ENCODE measurements around the gene FLNC.

The FLNC gene

GRCh38 chr7:128811631-128812430, 18.4 kb upstream of the FLNC start:
- ATAC-seq (replicated peaks) = no peak
- no peak overlapping the region for H3K4me3 Mint-ChIP-seq
- no peaks in the 10 kb centered on the region for H3K27me3 Mint-ChIP-seq
- no peaks in the 10 kb centered on the region for H3K9me3 Mint-ChIP-seq
- no peaks in the 10 kb centered on the region for H3K36me3 Mint-ChIP-seq
- DNase-seq = no peak
- no peak overlapping the region for H3K27ac Mint-ChIP-seq
- H3K4me1 Mint-ChIP-seq = peaks cover 0 to 5% of the 10 kb centered on the region in 2 donors

- H3K27ac Mint-ChIP-seq = no peak overlapping the region
- H3K4me1 Mint-ChIP-seq = peaks cover 0 to 5% of the 10 kb centered on the region in 2 donors
- no peak for DNase-seq
- no peak overlapping the region for H3K4me3 Mint-ChIP-seq
- ATAC-seq (replicated peaks) = no peak
- no peaks in the 10 kb centered on the region for H3K27me3 Mint-ChIP-seq
- no peaks in the 10 kb centered on the region for H3K9me3 Mint-ChIP-seq
- no peaks in the 10 kb centered on the region for H3K36me3 Mint-ChIP-seq
Measured at GRCh38 chr7:128812514-128813168, 17.6 kb upstream of the FLNC start.

- H3K27ac Mint-ChIP-seq = no peak overlapping the region
- H3K9me3 Mint-ChIP-seq = no peaks in the 10 kb centered on the region
- H3K4me3 Mint-ChIP-seq = no peak overlapping the region
Measured at GRCh38 chr7:128814499-128814898, 15.7 kb upstream of the FLNC start.

GRCh38 chr7:128815289-128815942, 14.8 kb upstream of the FLNC start:
- peaks cover 5 to 7% of the 10 kb centered on the region in 2 donors for H3K4me1 Mint-ChIP-seq
- DNase-seq = no peak
- H3K27me3 Mint-ChIP-seq = peaks cover 4 to 6% of the 10 kb centered on the region in 2 donors
- no peak for ATAC-seq (replicated peaks)
- H3K27ac Mint-ChIP-seq = no peak overlapping the region
- no peaks in the 10 kb centered on the region for H3K9me3 Mint-ChIP-seq
- no peak overlapping the region for H3K4me3 Mint-ChIP-seq
- H3K36me3 Mint-ChIP-seq = no peaks in the 10 kb centered on the region

More at GRCh38 chr7:128814499-128814898, 15.7 kb upstream of the FLNC start:
- Mint-ChIP-seq H3K4me1 (peaks cover 0 to 5% of the 10 kb centered on the region in 2 donors), H3K27me3 (peaks cover 4 to 6% of the 10 kb centered on the region in 2 donors), H3K36me3 (no peaks in the 10 kb centered on the region)
- ATAC-seq (replicated peaks) (no peak), DNase-seq (no peak)

- no peaks in the 10 kb centered on the region for H3K9me3 Mint-ChIP-seq
- H3K27me3 Mint-ChIP-seq = peaks cover 4 to 6% of the 10 kb centered on the region in 2 donors
- peaks cover 5 to 7% of the 10 kb centered on the region in 2 donors for H3K4me1 Mint-ChIP-seq
- ATAC-seq (replicated peaks) (no peak), DNase-seq (no peak)
- no peak overlapping the region for H3K4me3 Mint-ChIP-seq
- H3K36me3 Mint-ChIP-seq = no peaks in the 10 kb centered on the region
- no peak overlapping the region for H3K27ac Mint-ChIP-seq
Measured at GRCh38 chr7:128818694-128819093, 11.5 kb upstream of the FLNC start.

GRCh38 chr7:128821724-128822123, 8.5 kb upstream of the FLNC start:
- Mint-ChIP-seq H3K4me3 (no peak overlapping the region), H3K27me3 (peaks cover 11 to 15% of the 10 kb centered on the region in 2 donors), H3K36me3 (no peaks in the 10 kb centered on the region), H3K9me3 (no peaks in the 10 kb centered on the region), H3K27ac (no peak overlapping the region), H3K4me1 (peaks cover 2 to 5% of the 10 kb centered on the region in 2 donors)
- DNase-seq (no peak), ATAC-seq (replicated peaks) (no peak)

- ATAC-seq (replicated peaks) (no peak), DNase-seq (no peak)
- Mint-ChIP-seq H3K4me1 (peaks cover 16 to 23% of the 10 kb centered on the region in 2 donors), H3K9me3 (no peaks in the 10 kb centered on the region), H3K27me3 (peaks cover 46 to 55% of the 10 kb centered on the region in 2 donors), H3K36me3 (no peaks in the 10 kb centered on the region), H3K27ac (no peak overlapping the region), H3K4me3 (no peak overlapping the region)
Measured at GRCh38 chr7:128826512-128826911, 3.7 kb upstream of the FLNC start.

GRCh38 chr7:128826916-128827247, 3.3 kb upstream of the FLNC start:
- H3K9me3 Mint-ChIP-seq = no peaks in the 10 kb centered on the region
- H3K4me1 Mint-ChIP-seq = peaks cover 20 to 27% of the 10 kb centered on the region in 2 donors
- H3K36me3 Mint-ChIP-seq = no peaks in the 10 kb centered on the region
- H3K27ac Mint-ChIP-seq = no peak overlapping the region
- ATAC-seq (replicated peaks) = no peak
- peaks cover 49 to 59% of the 10 kb centered on the region in 2 donors for H3K27me3 Mint-ChIP-seq
- DNase-seq = no peak
- no peak overlapping the region for H3K4me3 Mint-ChIP-seq

- DNase-seq (no peak), ATAC-seq (replicated peaks) (no peak)
- no peak overlapping the region for H3K27ac Mint-ChIP-seq
- no peaks in the 10 kb centered on the region for H3K9me3 Mint-ChIP-seq
- no peaks in the 10 kb centered on the region for H3K36me3 Mint-ChIP-seq
- no peak overlapping the region for H3K4me3 Mint-ChIP-seq
- peaks cover 21 to 32% of the 10 kb centered on the region in 2 donors for H3K4me1 Mint-ChIP-seq
- peaks cover 52 to 64% of the 10 kb centered on the region in 2 donors for H3K27me3 Mint-ChIP-seq
Measured at GRCh38 chr7:128827248-128827958, 2.8 kb upstream of the FLNC start.

GRCh38 chr7:128827971-128828711, 2.1 kb upstream of the FLNC start:
- no peak for ATAC-seq (replicated peaks)
- Mint-ChIP-seq H3K4me1 (peaks cover 23 to 36% of the 10 kb centered on the region in 2 donors), H3K27ac (no peak overlapping the region), H3K4me3 (no peak overlapping the region), H3K36me3 (no peaks in the 10 kb centered on the region), H3K9me3 (no peaks in the 10 kb centered on the region), H3K27me3 (peaks cover 55 to 72% of the 10 kb centered on the region in 2 donors)
- no peak for DNase-seq

- no peaks in the 10 kb centered on the region for H3K9me3 Mint-ChIP-seq
- H3K36me3 Mint-ChIP-seq = no peaks in the 10 kb centered on the region
- peaks cover 59 to 79% of the 10 kb centered on the region in 2 donors for H3K27me3 Mint-ChIP-seq
- peak overlapping the region in 1 of 2 donors; percentile 6 for H3K4me3 Mint-ChIP-seq
- H3K4me1 Mint-ChIP-seq = peaks cover 23 to 36% of the 10 kb centered on the region in 2 donors
- ATAC-seq (replicated peaks) = no peak
- DNase-seq = no peak
- no peak overlapping the region for H3K27ac Mint-ChIP-seq
Measured at GRCh38 chr7:128829391-128830166, 627 bp upstream of the FLNC start.

- H3K27ac Mint-ChIP-seq = no peak overlapping the region
- peak overlapping the region; percentile 60 to 61 for H3K4me3 Mint-ChIP-seq
- H3K9me3 Mint-ChIP-seq = no peaks in the 10 kb centered on the region
- DNase-seq = no peak
- peaks cover 23 to 36% of the 10 kb centered on the region in 2 donors for H3K4me1 Mint-ChIP-seq
- H3K36me3 Mint-ChIP-seq = no peaks in the 10 kb centered on the region
- peaks cover 58 to 79% of the 10 kb centered on the region in 2 donors for H3K27me3 Mint-ChIP-seq
- ATAC-seq (replicated peaks) = peak; percentile 34 to 41
Measured at GRCh38 chr7:128831178-128831993, 1.2 kb downstream of the FLNC start.
